HG03095 (cell line): ENCODE data around the gene LCT.

Experiments
- ATAC-seq: cut with Tn5 transposase; IDR thresholded peaks from one replicate; pipeline ENCODE4 v1.9.1; 2021; ENCODE audit warnings: moderate library complexity; ENCODE audit not compliant: unreplicated experiment

Gene LCT

DNA sequence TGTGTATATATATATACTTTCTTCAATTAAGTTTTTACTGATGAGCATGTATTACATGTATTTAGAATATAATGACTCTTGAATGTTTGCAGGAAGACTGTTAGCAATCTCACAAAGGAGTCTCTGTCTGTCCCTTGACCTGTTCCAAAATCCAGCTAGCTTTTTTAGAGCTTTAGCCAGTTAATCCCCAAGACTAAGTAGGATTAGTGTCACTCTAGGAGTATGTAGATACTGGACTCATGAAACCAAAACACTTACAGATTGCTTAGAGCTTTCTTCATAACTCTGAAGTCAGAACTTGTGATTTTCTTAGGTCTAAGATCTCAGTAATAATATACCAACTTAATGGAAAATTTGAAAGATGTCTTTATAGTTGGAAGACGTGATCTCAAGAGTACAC lies 93.1 kb downstream of the LCT start:
- ATAC-seq = no peak

DNA sequence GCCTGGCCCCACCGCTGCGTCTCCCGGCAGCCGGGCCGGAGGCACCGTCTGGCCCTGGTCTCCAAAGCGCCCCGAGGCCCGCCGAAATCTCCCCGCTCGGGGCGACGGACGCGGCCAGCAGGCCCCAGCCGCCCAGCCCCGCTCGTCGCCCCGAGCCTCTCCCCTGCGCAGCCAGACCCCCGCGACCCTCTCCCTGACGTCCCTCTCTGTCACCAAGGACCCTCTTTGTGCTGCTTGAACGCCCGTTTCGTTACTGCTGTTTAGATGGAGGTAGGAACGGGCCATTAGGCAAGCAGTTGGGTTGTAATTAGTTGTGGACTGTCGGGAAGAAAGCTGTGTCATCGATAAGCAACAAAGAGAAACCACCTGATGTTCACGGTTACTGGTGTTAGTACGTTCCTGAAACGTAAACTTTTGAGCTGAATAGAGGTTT lies 94.6 kb downstream of the LCT start:
- peak; percentile 23 for ATAC-seq

DNA sequence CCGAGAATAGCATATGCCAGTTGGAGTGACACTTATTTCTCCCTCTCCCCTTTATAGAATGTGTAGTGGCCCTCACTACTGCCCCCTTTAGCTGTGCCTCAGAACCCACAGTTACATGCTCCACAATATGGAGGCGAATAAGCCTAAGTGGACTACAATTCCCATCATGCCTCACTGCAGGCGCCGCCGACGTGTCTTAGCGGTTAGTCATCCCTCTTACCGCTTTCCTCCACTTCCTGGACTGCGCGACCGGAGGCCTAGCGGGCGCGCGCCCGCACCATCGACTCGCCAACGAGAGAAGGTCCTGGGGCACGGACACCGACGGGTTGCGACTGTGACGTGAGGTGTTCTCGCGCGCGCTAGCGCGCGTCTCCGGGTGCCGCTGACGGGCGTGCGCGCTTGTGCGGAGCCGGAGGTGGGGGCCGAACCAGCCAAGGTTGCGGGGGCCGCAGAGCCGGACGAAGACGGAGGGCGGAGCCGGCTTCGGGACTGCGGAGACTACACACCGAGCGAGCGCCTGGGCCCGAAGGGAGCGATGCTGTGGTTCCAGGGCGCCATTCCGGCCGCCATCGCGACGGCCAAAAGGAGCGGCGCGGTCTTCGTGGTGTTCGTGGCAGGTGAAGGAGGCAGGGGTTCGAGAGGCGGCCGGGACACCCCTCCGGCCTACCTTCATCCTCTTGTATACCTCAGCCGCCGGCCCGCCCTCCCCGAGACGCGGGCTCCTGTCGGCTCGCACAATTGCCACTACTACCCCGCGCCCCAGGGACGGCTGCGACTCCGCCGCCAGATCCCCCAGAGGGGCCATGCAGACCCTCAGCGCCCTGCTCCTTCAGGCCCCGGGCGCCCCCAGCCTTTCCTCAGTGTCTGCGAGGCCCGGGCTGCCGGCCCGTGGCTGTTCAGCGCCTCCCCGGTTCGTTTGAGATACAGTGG lies 95.3 kb downstream of the LCT start, which contains the start of gene UBXN4:
Gene UBXN4 (plus strand): TSS at position 461 of the 930 bp plus-strand sequence. CDS start 75 bp downstream, at position 536.
- peak; percentile 93 for ATAC-seq

DNA sequence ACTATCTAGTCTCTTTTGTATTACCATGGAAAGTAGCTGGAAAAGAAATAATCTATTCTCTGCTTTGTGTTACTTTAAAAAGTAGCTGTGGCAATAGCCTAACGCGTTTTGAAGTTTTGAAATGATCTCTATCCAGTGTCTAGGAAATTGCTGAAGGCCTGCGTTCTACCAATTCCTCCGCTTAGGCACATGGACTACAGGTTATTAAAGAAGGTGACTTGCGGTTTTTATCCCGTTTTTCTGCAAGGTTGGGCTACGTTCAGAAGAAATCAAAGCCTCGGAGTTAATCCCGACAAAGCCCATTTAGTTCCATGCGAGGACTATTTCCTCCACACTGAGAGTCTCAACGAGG lies 96.0 kb downstream of the LCT start:
- no peak for ATAC-seq

DNA sequence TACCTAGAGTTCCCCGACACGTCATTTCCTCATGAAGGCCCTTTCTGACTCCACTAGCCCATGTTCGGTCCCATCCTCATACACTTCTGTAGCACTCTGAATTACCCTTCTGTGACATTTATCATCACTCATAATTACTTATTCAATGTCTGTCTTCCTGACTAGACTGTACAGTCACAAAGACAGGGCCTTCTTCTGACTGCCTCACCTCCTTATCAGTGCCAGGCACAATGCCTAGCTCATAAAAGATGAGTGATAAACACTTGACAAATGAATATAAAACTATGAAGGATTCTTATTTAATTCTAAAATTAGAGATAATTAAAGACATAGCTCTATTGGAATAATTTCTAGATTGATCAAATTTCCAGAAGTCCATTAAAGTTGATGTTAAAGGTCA lies 96.8 kb downstream of the LCT start:
- ATAC-seq = no peak
